GM19438 (cell line): Measurements from ENCODE around the gene KLK8.

Experiments
- ATAC-seq: cut with Tn5 transposase; IDR thresholded peaks from one replicate; pipeline ENCODE4 v1.9.1; 2021; ENCODE audit warnings: low read depth; ENCODE audit not compliant: unreplicated experiment

KLK8 gene

GRCh38 chr19:51018745-51019543, 17.5 kb upstream of the KLK8 start:
- ATAC-seq: no peak

DNA sequence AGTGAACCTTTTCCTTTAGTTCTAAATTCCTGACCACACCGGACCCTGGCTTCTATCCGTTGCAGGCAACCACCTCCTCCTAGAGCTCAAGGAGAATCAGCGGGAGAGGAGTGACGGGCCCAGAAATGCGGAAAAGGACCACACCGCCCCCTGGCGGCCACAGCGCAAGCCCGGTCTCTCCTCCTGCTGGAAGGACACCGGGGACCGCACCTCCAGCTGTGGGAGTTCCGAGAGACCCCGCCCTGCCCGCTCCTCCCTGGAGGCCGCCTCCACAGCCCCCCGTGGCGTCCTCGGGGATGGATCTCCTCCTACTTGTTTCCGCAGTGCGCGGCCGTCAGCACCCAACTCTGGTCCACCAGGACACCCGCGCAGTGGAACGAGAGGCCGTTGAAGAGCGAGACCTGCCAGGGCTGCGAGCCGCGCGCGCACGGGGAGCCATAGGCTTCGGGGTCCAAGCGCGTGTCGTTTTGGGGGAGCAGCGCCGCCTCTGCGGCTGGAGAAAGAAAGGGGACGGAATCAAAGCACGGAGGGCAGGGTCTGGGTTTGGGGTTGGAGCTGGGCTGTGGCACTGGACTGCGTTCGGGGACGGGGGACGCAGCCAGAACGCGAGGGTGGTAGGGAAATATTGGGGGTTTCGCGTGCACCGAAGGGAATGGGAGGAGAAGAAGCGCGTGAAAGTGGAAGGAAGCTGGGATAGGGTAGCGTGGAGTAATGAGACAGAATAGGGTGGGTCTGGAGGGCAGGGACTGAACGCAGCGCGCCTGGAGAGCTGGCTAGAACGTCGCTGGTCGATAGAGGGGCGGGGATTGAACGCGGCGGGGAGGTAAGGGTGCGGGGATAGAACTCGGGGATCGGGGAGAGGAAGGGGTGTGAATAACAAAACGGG, 15.6 kb upstream of the KLK8 start:
- no peak for ATAC-seq

- ATAC-seq: no peak
Measured at GRCh38 chr19:51015691-51016267, 14.4 kb upstream of the KLK8 start.

DNA sequence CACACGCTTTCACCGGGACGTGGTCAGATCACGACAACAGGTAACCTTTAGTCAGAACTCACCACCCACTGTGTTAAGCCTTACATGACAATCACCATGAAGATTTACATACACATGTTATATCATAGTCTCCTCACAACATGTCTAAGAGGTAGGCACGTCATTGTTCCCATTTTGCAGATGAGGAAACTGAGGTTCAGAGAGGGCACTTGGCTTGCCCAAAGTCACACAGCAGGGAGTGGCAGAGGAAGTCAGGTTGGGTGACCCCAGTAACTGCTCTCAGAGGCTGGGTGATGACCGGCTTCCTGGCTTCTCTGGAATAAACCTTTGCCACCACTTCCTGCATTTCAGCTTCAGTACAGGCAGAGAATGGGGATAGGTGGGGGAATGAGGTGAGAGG, 12.8 kb upstream of the KLK8 start:
- no peak for ATAC-seq

DNA sequence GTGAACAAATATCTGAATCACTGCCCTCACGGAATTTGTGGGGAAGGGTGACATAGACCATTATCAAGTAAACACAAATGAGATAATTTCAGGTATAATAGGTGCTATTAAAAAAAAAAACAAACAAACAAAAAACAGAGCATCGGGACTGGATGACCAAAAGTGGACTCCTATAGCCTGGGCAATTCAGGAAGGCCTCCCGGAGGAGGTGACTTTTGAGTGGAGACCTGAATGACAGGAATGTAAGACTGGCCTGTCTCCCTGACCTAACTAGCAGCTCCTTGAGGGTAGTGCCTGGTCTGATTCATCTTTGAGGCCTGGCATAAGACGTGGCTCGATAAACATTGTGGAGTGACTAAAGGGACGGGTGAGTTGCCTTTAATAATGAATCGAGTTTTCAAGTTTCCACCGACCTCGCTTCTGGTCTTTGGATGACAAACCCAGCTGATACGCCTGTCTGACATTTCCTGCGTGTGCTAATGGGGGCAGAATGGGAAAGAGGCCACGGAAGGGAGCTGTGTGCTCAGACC, 11.3 kb upstream of the KLK8 start:
- no peak for ATAC-seq

GRCh38 chr19:51010066-51010795, 8.8 kb upstream of the KLK8 start:
- ATAC-seq: no peak

DNA sequence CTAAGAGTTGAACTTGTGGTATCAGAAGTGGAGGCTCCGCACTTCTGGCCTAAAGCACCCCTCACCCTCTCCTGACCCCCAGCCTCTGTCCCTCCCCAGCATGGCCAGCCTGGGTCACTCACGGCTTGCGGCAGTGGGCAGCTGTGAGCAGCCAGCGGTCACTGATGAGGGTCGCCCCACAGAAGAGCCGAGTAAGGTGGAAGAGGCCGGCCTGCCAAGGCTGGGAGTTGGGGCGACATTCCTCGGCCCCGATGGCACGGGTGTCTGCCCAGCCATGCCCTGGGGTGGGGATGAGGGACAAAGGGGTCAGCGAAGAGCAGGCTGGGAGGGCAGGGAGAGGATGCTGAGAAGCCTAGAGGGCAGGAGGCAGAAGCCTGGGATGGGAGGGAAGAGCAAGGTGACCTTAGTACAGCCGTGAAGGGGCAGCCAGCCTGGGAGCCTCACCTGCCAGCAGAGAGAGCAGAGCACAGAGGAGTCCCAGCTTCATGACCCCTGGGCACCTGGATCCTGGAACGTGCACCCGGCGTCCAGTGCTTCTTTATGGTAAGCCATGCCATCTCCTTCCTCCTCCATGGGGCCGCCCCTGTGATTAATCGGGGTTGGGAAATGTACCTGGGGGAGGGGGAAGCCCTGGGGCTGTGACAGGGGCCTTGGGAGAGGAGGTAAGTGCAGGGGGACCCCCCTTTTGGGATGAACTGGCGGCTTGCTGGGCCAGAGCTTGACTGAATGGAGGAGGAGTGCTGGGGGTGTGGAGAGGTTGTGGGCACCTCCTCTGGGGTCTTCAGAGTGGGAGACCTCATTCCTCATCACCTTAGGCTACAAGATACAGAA, 7.9 kb upstream of the KLK8 start:
- no peak for ATAC-seq

- ATAC-seq: no peak
Measured at GRCh38 chr19:51007488-51007887, 6.1 kb upstream of the KLK8 start.

GRCh38 chr19:51006406-51006805, 5.0 kb upstream of the KLK8 start:
- no peak for ATAC-seq

DNA sequence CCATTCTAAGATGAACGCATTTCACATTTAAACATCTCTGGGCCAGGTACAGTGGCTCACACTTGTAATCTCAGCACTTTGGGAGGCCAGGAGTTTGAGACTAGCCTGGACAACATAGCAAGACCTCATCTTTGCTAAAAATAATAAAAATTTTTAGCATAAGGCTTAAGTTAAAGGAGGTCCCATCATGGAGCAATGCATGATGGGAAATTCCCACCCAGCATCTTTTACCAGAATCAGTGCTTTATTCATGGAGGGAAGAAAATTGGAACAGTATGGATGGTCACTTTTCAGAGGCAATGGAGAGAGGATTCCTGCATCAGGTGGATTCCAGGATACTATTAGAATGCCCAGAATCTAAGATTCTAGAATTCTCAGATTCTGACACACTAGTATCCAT, 3.8 kb upstream of the KLK8 start:
- ATAC-seq: no peak

GRCh38 chr19:51003316-51003715, 1.9 kb upstream of the KLK8 start:
- no peak for ATAC-seq

- no peak for ATAC-seq
Measured at GRCh38 chr19:51002542-51003311, 1.3 kb upstream of the KLK8 start.

GRCh38 chr19:51002089-51002532, 707 bp upstream of the KLK8 start:
- no peak for ATAC-seq

DNA sequence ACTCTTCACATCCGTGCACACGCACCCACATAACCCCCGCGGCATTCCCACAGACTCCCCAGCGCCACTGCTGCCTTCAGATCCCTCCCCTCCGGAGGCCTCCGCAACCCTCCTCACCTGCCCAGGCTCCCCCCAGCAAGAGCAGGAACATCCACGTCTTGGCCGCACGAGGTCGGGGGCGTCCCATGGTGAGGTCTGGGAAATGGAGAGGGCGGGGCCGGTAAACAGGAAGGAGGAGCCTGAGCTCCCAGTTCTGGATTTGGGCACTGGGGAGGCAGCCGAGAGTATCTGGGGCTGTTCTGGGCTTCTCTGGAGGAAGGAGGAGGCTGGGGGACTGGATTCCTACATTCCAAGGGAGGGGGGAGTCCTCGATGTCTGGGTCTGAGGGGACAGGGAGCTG, 423 bp downstream of the KLK8 start:
- no peak for ATAC-seq

DNA sequence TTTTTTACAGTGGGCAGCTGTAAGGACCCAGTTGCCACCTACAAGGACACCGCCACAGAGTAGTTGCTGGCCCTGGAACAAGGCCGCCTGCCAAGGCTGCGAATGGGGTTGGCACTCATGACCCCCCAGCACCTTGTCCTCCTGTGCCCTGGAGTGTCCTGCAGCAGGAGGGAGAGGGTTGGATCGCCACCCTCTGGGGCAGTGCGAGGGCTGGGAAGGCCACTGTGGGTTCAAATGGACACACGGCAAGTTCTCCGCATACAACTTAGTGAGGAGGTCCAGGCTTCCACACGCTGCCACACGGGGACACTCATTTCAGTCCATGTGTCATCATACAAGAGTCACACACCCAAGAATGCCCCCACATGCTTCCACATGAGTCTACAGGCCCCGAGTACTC, 978 bp downstream of the KLK8 start:
- no peak for ATAC-seq

DNA sequence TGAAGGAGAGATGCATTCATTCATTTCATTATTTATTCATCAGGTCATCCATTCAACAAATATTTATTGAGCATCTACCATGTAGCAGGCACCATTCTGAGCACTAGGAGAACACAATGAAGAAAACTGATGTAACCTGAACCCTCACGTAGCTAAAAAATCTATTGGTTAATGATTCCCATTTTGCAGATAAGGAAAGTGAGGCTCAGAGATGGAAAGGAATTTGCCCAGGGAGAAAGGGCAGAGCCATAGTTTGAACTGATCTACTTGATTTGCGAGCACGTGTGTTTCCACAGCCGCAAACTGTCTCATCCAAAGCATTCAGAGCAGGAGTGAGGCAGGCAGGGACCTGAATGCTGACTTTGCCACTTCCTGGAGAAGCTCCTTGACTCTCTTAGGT, 2.7 kb downstream of the KLK8 start:
- ATAC-seq: no peak

- ATAC-seq: no peak
Measured at GRCh38 chr19:50998061-50998460, 3.3 kb downstream of the KLK8 start.

GRCh38 chr19:50994129-50994528, 7.3 kb downstream of the KLK8 start:
- no peak for ATAC-seq

DNA sequence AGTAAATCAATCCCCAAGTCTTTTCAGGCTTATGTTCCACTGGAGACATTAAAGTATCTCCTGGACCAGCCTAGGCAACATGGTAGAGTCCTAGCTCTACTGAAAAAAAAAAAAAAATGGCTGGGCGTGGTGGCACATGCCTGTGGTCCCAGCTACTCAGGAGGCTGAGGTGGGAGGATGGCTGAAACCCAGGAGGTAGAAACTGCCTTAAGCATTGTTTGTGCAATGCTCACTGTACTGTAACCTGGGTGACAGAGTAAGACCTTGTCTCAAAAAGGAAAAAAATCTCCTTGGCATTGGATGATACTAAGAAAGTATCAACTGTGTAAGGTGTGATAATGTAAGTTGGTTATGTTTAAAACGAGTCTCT, 8.8 kb downstream of the KLK8 start:
- no peak for ATAC-seq
